HepG2 (cell line): ENCODE data around the gene DRC3.

Experiments used
- ERF ChIP-seq: IDR thresholded peaks from 2 replicates; pipeline ENCODE4 v1.6.1; 2018; ENCODE audit warnings: missing biosample characterization, missing genetic modification reagents
- IRF2 ChIP-seq: IDR thresholded peaks from 2 replicates; pipeline ENCODE4 v1.6.1; 2018; ENCODE audit warnings: missing genetic modification reagents, missing compliant biosample characterization
- NFYB ChIP-seq: sonication (generic); formaldehyde crosslinking; IDR thresholded peaks from 2 replicates; pipeline ENCODE4 v1.4.0; 2020; ENCODE audit warnings: missing genetic modification reagents
- REPIN1 ChIP-seq: sonication (generic); formaldehyde crosslinking; IDR thresholded peaks from 2 replicates; pipeline ENCODE4 v1.8.0; 2022; ENCODE audit warnings: missing genetic modification reagents, low read depth, mild to moderate bottlenecking, borderline replicate concordance
- SMC3 ChIP-seq: IDR thresholded peaks from 2 replicates; pipeline ENCODE4 v1.6.1; 2011; ENCODE audit warnings: low read length, improper control_type of control experiment
- TARDBP ChIP-seq: sonication (generic); formaldehyde crosslinking; IDR thresholded peaks from 2 replicates; pipeline ENCODE4 v1.8.0; 2022; ENCODE audit warnings: mild to moderate bottlenecking, missing genetic modification reagents
- ZBTB8A ChIP-seq: sonication (generic); formaldehyde crosslinking; IDR thresholded peaks from 2 replicates; pipeline ENCODE4 v1.4.0; 2020; ENCODE audit warnings: mild to moderate bottlenecking, low read depth, missing genetic modification reagents, borderline replicate concordance
- ZNF547 ChIP-seq: sonication (generic); formaldehyde crosslinking; IDR thresholded peaks from 2 replicates; pipeline ENCODE4 v1.5.1; 2020; ENCODE audit warnings: mild to moderate bottlenecking, missing genetic modification reagents
- ZNF670 ChIP-seq: sonication (generic); formaldehyde crosslinking; IDR thresholded peaks from 2 replicates; pipeline ENCODE4 v1.8.0; 2022; ENCODE audit warnings: mild to moderate bottlenecking, missing genetic modification reagents, borderline replicate concordance
- TF ChIP-seq, protein P1 (sequence below): sonication (generic); formaldehyde crosslinking; IDR thresholded peaks from 2 replicates; pipeline ENCODE4 v1.4.0; 2020; ENCODE audit warnings: missing genetic modification reagents, mild to moderate bottlenecking, borderline replicate concordance

DNA sequence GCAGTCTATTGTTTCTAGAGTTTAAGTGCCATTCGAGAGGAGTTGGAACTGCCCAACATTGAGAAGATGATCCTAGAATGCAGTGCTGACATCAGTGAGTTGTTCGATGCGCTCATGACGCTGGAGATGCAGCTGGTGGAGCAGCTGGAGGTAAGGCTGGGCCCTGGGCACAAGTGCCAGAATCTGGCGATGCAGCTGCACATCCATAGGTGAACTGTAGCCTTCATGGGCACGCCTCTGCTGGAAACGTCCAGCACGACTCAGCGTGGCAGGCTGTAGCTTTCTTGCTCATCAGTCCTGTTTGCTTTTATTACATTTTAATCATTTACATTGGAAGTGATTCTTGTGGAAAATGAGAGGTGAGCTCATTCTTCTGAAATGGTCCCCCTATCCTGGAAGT is 31.7 kb downstream of the DRC3 start:
- TF ChIP-seq IRF2 = no peak
- no peak for TF ChIP-seq TARDBP
- no peak for TF ChIP-seq ZNF547 (CRISPR knock-in tag)
- TF ChIP-seq, protein P1, sequence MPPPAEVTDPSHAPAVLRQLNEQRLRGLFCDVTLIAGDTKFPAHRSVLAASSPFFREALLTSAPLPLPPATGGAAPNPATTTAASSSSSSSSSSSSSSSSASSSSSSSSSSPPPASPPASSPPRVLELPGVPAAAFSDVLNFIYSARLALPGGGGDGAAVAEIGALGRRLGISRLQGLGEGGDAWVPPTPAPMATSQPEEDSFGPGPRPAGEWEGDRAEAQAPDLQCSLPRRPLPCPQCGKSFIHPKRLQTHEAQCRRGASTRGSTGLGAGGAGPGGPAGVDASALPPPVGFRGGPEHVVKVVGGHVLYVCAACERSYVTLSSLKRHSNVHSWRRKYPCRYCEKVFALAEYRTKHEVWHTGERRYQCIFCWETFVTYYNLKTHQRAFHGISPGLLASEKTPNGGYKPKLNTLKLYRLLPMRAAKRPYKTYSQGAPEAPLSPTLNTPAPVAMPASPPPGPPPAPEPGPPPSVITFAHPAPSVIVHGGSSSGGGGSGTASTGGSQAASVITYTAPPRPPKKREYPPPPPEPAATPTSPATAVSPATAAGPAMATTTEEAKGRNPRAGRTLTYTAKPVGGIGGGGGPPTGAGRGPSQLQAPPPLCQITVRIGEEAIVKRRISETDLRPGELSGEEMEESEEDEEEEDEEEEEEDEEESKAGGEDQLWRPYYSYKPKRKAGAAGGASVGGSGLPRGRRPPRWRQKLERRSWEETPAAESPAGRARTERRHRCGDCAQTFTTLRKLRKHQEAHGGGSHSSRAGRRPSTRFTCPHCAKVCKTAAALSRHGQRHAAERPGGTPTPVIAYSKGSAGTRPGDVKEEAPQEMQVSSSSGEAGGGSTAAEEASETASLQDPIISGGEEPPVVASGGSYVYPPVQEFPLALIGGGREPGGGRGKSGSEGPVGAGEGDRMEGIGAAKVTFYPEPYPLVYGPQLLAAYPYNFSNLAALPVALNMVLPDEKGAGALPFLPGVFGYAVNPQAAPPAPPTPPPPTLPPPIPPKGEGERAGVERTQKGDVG (CRISPR knock-in tag) = no peak
- no peak for TF ChIP-seq ERF
- no peak for TF ChIP-seq SMC3
- no peak for TF ChIP-seq REPIN1 (CRISPR knock-in tag)
- TF ChIP-seq NFYB (CRISPR knock-in tag) = no peak
- TF ChIP-seq ZNF670 (CRISPR knock-in tag) = no peak
- no peak for TF ChIP-seq ZBTB8A (CRISPR knock-in tag)
